ENCODE data around the gene NAA15. TPM values are rescaled to one million over a fixed set of nuclear protein-coding genes. Genes with fewer than 3 reads are reported as not detected.
A peak's percentile ranks its signal among the peaks of the same experiment; 100 is the strongest.

NAA15 gene
- total RNA-seq, 1 experiment from 2014 or later = 98.9 TPM

GRCh38 chr4:139454111-139455045, 153.1 kb downstream of the NAA15 start, which contains the start of gene RAB33B (continued):
- TF ChIP-seq MAX (CRISPR knock-in tag; IDR thresholded peaks at IDR 0.05) (peak; percentile 35; the same call in 1 of the 2 replicates), ZNF281 (CRISPR knock-in tag; IDR thresholded peaks at IDR 0.05) (no peak)

- peak overlapping the region; percentile 96 for H3K4me3 Mint-ChIP-seq
- H3K9me3 Mint-ChIP-seq = peaks cover 2% of the 10 kb centered on the region
- H3K36me3 Mint-ChIP-seq = peaks cover 2% of the 10 kb centered on the region; the same call in 1 of the 2 replicates
- ChIA-PET CTCF (no interaction called here), POLR2A (no interaction called here)
- TF ChIP-seq ZNF532 (CRISPR knock-in tag; IDR thresholded peaks at IDR 0.05; ENCODE audit: borderline replicate concordance) (no peak), ZNF416 (CRISPR knock-in tag; IDR thresholded peaks at IDR 0.05) (no peak), SMAD4 (CRISPR knock-in tag; IDR thresholded peaks at IDR 0.05) (no peak), IRF1 (CRISPR knock-in tag; IDR thresholded peaks at IDR 0.05) (no peak), ZSCAN18 (CRISPR knock-in tag; IDR thresholded peaks at IDR 0.05) (no peak), GRHL2 (CRISPR knock-in tag; IDR thresholded peaks at IDR 0.05; ENCODE audit: insufficient replicate concordance, severe bottlenecking) (no peak), FOXK1 (CRISPR knock-in tag; IDR thresholded peaks at IDR 0.05) (no peak), ZNF671 (CRISPR knock-in tag; IDR thresholded peaks at IDR 0.05) (no peak)
- H3K27me3 Mint-ChIP-seq (ENCODE audit: low read depth) = no peaks in the 10 kb centered on the region
- ATAC-seq = no peak
- peaks cover 68% of the 10 kb centered on the region for H3K4me1 Mint-ChIP-seq
- no peak for DNase-seq (ENCODE audit: low spot score)
- H3K27ac Mint-ChIP-seq = no peak overlapping the region
Measured at GRCh38 chr4:139455126-139455538, 153.8 kb downstream of the NAA15 start.

GRCh38 chr4:139457318-139457717, 156.0 kb downstream of the NAA15 start:
- TF ChIP-seq FOXP1 (CRISPR knock-in tag; IDR thresholded peaks at IDR 0.05; ENCODE audit: borderline replicate concordance) (no peak), ERG (CRISPR knock-in tag; IDR thresholded peaks at IDR 0.05) (no peak), E2F4 (CRISPR knock-in tag; IDR thresholded peaks at IDR 0.05; ENCODE audit: borderline replicate concordance, low read depth) (no peak), E2F5 (CRISPR knock-in tag; IDR thresholded peaks at IDR 0.05) (no peak)
- no peaks in the 10 kb centered on the region for H3K27me3 Mint-ChIP-seq (ENCODE audit: low read depth)
- peaks cover 71% of the 10 kb centered on the region for H3K4me1 Mint-ChIP-seq
- peaks cover 1% of the 10 kb centered on the region; the same call in 1 of the 2 replicates for H3K36me3 Mint-ChIP-seq
- H3K4me3 Mint-ChIP-seq = no peak overlapping the region
- H3K9me3 Mint-ChIP-seq = no peaks in the 10 kb centered on the region
- H3K27ac Mint-ChIP-seq = no peak overlapping the region
- DNase-seq (ENCODE audit: low spot score) = no peak
- no peak for ATAC-seq
- ChIA-PET CTCF (no interaction called here), POLR2A (interaction anchor here (0.8 kb wide), 1 partner anchor 43 kb away, joined by 3 read pairs; no protein-coding TSS in a partner anchor)
